Cardiac muscle cell (in vitro differentiated cells and primary cell): ENCODE measurements around the gene TMEM184A. TPM values are rescaled to one million over a fixed set of nuclear protein-coding genes. Genes with fewer than 3 reads are reported as not detected.
A peak's percentile ranks its signal among the peaks of the same experiment; 100 is the strongest.

ENCODE experiments used
- DNase-seq, 2 donors: peaks; one replicate each; pipeline versions ENCODE4 v3.0.0 to v3.0.0-alpha.2; 2010 to 2017; ENCODE audit warnings: low read depth in 1 of 2, low spot score in 1 of 2
- H3K27ac ChIP-seq: fragments of 200-600 bp; sonication (generic); 2 replicates; pipeline ENCODE4 v1.5.1; 2016
- H3K27me3 ChIP-seq: fragments of 200-600 bp; sonication (generic); 2 replicates; pipeline ENCODE4 v1.6.0; 2016; ENCODE audit warnings: control low read depth
- H3K36me3 ChIP-seq: fragments of 200-600 bp; sonication (generic); 2 replicates; pipeline ENCODE4 v1.5.1; 2016; ENCODE audit warnings: control low read depth
- H3K4me1 ChIP-seq: fragments of 200-600 bp; sonication (generic); 2 replicates; pipeline ENCODE4 v1.8.1; 2017; ENCODE audit warnings: low read depth, mild to moderate bottlenecking, mixed run types
- H3K4me3 ChIP-seq: fragments of 200-600 bp; sonication (generic); 2 replicates; pipeline ENCODE4 v1.5.1; 2016; ENCODE audit warnings: mild to moderate bottlenecking
- H3K9me3 ChIP-seq: fragments of 200-600 bp; sonication (generic); 2 replicates; pipeline ENCODE4 v1.5.1; 2017; ENCODE audit warnings: low read depth, mild to moderate bottlenecking, control low read depth
- polyA plus RNA-seq: library from polyadenylated mRNA; unstranded; fragments of >200 nt; fragmentation: Nextera tagmentation; extraction: Ambion mirVana; gene quantifications from 2 replicates; pipeline ENCODE4 v1.2.1, GENCODE V29; 2016
- total RNA-seq: library from RNA; depleted of rRNA; stranded (reverse); fragments of >200 nt; gene quantifications from 2 replicates; pipeline ENCODE4 v1.2.3, GENCODE V29; 2016
- TF ChIP-seq, protein P1 (sequence below): IDR thresholded peaks from 2 replicates; pipeline ENCODE4 v1.5.1; 2012; ENCODE audit warnings: low read depth, mild to moderate bottlenecking, low read length

TMEM184A gene
- total and polyA plus RNA-seq, 2 experiments from 2014 or later = 2.1 to 3.0 TPM

DNA sequence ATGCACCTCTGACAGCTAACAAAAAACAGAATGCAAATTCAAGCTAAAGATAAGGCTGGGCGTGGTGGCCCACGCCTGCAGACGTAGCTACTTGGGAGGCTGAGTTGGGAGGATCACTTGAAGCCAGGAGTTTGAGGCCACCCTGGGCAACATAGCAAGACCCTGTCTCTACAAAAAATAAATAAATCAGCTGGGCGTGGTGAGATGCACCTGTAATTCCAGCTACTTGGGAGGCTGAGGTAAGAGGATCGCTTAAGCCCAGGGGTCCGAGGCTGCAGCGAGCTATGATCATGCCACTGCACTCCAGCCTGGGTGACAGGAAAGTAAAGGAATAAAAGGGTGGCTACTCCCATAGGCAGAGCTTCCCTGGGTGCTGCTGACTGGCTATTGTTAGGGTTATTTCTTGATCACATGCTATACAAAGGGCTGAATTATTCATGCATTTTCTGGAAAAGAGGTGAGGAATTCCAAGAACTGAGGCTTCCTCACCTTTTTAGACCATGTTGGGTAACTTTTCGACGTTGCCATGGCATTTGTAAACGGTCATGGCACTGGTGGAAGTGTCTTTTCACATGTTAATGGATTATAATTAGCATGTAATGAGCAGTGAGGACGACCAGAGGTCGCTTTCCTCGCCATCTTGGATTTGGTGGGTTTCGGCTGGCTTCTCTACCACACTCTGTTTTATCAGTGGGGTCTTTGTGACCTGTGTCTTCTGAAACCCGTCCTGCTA is 20.7 kb upstream of the TMEM184A start:
- DNase-seq = no peak
- H3K27me3 ChIP-seq = peaks cover 3% of the 10 kb centered on the region
- peaks cover 9% of the 10 kb centered on the region for H3K4me1 ChIP-seq
- H3K27ac ChIP-seq = no peak overlapping the region
- TF ChIP-seq, protein P1, sequence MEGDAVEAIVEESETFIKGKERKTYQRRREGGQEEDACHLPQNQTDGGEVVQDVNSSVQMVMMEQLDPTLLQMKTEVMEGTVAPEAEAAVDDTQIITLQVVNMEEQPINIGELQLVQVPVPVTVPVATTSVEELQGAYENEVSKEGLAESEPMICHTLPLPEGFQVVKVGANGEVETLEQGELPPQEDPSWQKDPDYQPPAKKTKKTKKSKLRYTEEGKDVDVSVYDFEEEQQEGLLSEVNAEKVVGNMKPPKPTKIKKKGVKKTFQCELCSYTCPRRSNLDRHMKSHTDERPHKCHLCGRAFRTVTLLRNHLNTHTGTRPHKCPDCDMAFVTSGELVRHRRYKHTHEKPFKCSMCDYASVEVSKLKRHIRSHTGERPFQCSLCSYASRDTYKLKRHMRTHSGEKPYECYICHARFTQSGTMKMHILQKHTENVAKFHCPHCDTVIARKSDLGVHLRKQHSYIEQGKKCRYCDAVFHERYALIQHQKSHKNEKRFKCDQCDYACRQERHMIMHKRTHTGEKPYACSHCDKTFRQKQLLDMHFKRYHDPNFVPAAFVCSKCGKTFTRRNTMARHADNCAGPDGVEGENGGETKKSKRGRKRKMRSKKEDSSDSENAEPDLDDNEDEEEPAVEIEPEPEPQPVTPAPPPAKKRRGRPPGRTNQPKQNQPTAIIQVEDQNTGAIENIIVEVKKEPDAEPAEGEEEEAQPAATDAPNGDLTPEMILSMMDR = no peak
- no peaks in the 10 kb centered on the region for H3K9me3 ChIP-seq
- H3K36me3 ChIP-seq = no peaks in the 10 kb centered on the region
- no peak overlapping the region for H3K4me3 ChIP-seq

DNA sequence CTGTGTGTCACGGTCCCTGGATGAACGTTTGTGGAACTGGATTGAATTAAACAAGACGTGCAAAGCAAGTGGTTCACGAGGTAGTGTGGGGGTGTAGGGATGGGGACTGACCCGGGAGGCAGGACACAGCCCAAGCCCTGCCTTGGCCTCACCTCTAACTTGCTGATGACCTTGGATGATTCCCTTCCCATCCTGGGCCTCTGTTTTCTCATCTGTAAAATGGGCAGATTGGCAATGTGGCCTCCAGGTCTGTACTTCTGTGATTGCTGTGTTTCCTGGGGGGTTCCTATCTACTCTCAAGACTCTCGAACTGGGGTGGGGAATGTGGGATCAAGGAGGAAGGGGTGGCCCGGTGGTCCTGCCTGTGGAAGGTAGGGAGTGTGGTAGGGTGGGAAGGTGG is 19.8 kb upstream of the TMEM184A start:
- Histone ChIP-seq H3K4me1 (peaks cover 9% of the 10 kb centered on the region), H3K9me3 (no peaks in the 10 kb centered on the region), H3K27ac (no peak overlapping the region), H3K4me3 (no peak overlapping the region), H3K36me3 (no peaks in the 10 kb centered on the region), H3K27me3 (peaks cover 3% of the 10 kb centered on the region)
- TF ChIP-seq, protein P1 = no peak
- DNase-seq = no peak

DNA sequence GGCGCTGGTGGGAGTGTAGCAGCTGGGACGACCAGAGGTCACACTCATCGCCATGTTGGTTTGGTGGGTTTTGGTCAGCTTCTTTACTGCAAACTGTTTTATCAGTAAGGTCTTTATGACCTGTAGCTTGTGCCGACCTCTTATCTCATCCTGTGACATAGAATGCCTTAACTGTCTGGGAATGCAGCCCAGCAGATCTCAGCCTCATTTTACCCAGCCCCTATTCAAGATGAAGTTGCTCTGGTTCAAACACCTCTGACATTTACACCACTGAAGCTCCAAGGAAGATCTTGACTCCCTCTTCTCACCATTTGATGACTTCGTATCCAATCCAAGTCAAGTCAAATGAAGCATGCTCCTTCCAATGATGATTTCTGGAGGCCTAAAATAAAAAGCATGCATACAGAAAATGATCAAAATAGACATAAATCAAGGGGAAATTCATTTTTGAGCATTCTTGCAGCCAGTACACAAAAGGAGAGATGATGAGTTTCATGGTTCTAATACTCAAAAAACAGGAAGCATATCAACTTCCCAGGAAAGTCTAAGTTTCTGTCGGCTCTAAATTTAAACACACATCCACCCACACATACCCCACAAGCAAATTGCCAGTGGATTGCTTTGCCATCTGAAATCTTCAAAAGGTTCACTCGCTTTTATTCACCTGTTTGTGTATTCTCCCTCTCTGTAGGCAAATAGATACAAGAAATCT is 16.3 kb upstream of the TMEM184A start:
- Histone ChIP-seq H3K27ac (no peak overlapping the region), H3K4me1 (no peaks in the 10 kb centered on the region), H3K27me3 (peaks cover 3% of the 10 kb centered on the region), H3K36me3 (no peaks in the 10 kb centered on the region), H3K4me3 (no peak overlapping the region), H3K9me3 (no peaks in the 10 kb centered on the region)
- no peak for DNase-seq
- TF ChIP-seq, protein P1 = no peak

DNA sequence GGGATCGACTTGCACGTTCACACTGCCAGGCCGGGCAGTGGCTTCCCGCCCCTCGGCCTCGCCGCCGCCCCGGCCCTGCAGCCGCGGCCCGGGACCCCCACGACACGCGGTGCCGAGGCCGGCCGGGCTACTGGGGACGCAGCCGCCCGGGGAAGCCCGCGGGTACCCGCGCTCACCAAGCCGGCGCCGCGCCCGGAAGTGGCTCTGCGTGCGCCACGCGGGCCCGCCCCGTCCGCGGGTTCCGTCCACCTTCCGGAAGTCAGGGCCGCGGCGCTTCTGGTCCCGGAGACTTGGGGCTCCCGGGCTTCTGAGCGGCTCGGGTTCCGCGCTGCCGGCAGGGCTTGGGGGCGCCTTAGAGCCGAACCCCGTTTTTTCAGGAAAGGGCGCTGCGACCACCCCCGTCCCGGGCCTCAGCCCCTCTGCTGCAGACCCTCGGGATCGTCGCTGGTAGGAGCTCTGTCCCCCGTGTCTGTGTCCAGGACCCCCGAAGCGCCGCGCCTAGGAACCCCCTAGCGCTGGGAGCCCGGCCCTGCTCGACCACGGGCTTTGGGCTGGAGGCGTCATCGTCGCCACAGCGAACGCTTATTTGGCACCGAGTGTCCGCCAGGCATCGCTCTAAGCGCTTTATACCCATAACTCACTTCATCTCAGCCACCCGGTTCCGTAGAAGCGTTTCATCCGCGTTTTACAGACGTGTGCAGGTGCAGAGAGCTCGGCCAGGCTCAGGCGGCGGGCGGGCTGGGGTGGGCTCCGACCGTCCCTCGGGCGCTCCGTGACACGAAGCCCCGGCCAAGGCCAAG is 14.0 kb upstream of the TMEM184A start, which contains the start of gene PSMG3:
Gene PSMG3 (minus strand): TSS at position 200 of the 800 bp plus-strand sequence. CDS start 693 bp downstream, outside the sequence.
- H3K4me3 ChIP-seq = peak within 1 kb of the TSS; percentile 68
- no peaks in the 10 kb centered on the region for H3K4me1 ChIP-seq
- peak within 1 kb of the TSS; percentile 82 for H3K27ac ChIP-seq
- H3K36me3 ChIP-seq = no peaks in the 10 kb centered on the region
- no peaks in the 10 kb centered on the region for H3K27me3 ChIP-seq
- no peaks in the 10 kb centered on the region for H3K9me3 ChIP-seq
- peak; percentile 83 to 93 for DNase-seq
- TF ChIP-seq, protein P1 = peak; percentile 33

DNA sequence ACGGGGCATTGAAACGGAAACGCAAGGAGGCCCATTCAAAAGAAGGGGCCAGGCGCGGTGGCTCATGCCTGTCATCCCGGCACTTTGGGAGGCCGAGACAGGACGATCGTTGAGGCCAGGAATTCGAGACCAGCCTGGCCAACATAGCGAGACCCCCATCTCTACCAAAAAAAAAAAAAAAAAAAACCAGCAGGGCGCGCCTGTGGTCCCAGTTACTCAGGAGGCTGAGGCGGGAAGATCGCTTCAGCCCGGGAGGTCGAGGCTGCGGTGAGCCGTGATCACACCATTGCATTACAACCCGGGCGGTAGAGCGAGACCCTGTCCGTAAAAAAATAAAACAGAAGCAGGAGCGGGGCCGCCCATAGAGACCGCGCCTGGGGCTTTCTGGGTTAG is 13.4 kb upstream of the TMEM184A start:
- no peaks in the 10 kb centered on the region for H3K9me3 ChIP-seq
- H3K27ac ChIP-seq = no peak overlapping the region
- H3K36me3 ChIP-seq = no peaks in the 10 kb centered on the region
- peak overlapping the region; percentile 68 for H3K4me3 ChIP-seq
- H3K4me1 ChIP-seq = no peaks in the 10 kb centered on the region
- no peak for DNase-seq
- TF ChIP-seq, protein P1 = no peak
- H3K27me3 ChIP-seq = no peaks in the 10 kb centered on the region
